Activated naive CD8-positive, alpha-beta T cell treated with anti-CD3 and anti-CD28 coated beads, Interleukin-2, amount 50 U/mL, for 16 hours (primary cell): Measurements from ENCODE around the gene SDHAF2.
"Not testable (repeated sequence)": the region's sequence is repeated elsewhere in the genome, so short reads cannot be mapped to it uniquely, and the experiment has no call there.

Experiments used
- DNase-seq: peaks from one replicate; pipeline ENCODE4 v3.0.0-alpha.2; 2020; ENCODE audit warnings: low read depth, low spot score

Gene SDHAF2

GRCh38 chr11:61429691-61430582 lies at the start of gene SDHAF2, which contains the start of gene CPSF7:
SDHAF2 (plus strand) TSS chr11:61430124; CDS start chr11:61430147, 23 bp downstream.
CPSF7 (minus strand) TSS chr11:61429975; CDS start chr11:61429235, 740 bp downstream.
- peak; percentile 97 for DNase-seq

DNA sequence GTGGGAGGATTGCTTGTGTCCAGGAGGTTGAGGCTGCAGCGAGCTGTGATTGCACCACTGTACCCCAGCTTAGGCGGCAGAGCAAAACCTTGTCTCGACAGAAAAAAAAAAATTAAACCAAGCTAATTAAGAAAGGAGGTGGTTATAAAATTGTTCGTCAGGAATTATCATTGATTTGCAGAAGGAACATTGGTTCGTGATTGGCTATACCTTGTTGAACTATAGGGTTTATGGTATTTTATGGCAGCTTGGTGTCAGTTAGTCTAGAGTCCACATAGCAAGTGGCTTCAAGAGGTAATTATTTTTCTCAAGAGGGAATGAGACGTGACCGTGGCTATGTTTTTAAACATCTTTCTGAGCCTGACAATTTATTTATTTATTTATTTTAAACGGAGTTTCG lies 49.0 kb upstream of the SDHAF2 start:
- no peak for DNase-seq

- DNase-seq = not testable (repeated sequence)
Observed at GRCh38 chr11:61383859-61384258, 46.1 kb upstream of the SDHAF2 start.

GRCh38 chr11:61384271-61385242 lies 45.4 kb upstream of the SDHAF2 start:
- DNase-seq = no peak

GRCh38 chr11:61390161-61390560 lies 39.8 kb upstream of the SDHAF2 start:
- DNase-seq = no peak

DNA sequence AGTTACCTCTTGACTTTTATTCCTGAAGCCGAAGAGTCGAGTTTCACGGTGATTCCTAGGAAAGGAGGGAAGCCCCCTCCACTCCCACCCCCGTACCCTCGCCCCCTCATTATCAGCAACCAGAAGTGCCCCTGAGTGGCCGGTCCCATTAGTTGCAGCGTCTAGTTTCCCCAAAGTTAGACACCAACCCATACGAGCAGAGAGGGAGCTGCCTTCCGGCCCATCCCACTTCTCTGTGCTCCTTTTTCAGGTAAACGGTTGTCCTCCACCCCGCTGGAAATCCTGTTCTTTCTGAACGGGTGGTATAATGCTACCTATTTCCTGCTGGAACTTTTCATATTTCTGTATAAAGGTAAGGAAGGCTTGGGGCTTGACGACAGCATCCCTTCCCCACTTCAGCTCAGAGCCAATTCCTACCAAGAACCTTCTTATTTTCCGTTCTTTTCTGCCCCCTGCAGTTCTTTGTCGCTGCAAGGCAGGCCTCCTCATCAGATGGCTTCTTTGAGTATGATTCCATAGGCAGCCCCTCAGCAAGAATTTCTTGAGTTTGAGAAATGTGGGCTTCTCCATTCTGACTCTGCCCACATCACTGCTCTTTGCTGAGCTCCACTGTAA lies 36.8 kb upstream of the SDHAF2 start:
- DNase-seq = no peak

- no peak for DNase-seq
Observed at GRCh38 chr11:61401173-61401572, 28.8 kb upstream of the SDHAF2 start.

- no peak for DNase-seq
Observed at GRCh38 chr11:61401573-61401972, 28.4 kb upstream of the SDHAF2 start.

GRCh38 chr11:61403658-61404057 lies 26.3 kb upstream of the SDHAF2 start:
- DNase-seq = no peak

DNA sequence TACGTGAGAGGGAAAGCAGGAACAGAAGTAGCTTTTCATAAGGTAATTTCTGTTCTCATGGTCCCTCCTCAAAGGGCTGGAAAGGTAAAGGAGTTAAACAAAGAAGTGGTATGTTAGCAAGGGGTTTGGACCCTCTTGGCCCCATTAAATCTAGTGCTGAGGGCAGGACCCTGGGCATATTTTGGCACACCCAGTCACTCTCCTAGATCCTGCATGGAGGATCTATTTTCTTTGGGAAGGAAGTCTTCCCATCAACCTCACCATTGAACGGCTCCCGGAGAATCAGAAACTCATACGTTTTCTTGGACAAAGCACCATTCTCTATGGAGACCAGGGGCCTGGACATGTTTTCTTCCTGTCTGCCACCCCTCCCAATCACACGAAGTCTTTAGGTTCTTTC lies 25.8 kb upstream of the SDHAF2 start:
- no peak for DNase-seq

DNA sequence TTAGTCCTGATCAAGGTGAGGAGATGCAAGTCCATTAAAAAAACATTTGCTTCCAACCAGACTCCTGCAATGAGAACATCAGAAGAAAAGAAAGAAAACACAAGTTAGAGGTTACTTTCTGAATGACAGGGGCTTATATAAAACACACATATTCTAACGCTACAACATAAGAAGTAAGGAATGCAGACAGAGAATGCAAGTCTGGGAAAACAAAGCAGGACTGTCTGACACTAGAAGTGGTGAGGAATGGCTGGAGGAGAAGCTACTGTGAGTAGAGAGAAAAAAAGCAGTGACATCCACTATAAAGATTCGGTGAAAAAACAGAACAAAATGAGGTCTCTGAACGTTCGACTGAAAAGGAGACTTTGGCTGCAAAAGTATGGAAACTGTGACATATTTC lies 25.3 kb upstream of the SDHAF2 start:
- no peak for DNase-seq

- no peak for DNase-seq
Observed at GRCh38 chr11:61406067-61406466, 23.9 kb upstream of the SDHAF2 start.

GRCh38 chr11:61406991-61407728 lies 22.8 kb upstream of the SDHAF2 start:
- DNase-seq = no peak

GRCh38 chr11:61411589-61411988 lies 18.3 kb upstream of the SDHAF2 start:
- no peak for DNase-seq

DNA sequence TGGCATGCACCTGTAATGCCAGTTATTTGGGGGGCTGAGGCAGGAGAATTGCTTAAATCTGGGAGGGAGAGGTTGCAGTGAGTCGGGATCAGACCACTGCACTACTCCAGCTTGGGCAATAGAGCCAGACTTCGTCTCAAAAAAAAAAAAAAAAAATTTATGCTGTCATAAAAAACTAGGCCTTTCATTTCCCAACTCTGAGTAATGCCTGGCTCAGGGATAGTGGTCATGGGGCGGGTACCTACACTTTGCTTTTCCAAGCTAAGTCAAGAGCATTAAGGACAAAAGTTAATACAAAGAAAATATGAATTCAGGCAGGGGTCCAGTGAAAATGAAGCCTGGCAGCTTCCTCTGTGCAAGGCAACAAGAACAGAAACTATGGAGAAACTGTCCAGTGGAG lies 16.4 kb upstream of the SDHAF2 start:
- no peak for DNase-seq

DNA sequence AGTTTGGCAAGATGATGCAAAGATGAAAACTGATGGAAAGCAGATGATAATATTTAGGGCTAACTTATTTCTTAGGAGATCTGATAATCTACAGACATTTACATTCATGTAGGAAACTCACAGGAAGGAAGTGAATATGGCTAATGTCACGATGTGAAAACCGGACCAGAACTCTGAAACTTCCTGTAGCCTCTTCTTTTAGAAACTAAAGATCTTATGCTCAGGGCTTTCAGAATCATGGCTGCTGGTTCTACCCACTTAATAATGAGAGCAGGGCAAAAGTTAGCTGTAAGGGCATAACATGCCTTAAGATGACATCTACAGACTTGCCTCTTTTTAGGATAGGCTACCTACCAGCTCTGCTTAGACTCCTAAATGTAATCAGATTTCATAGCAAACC lies 15.4 kb upstream of the SDHAF2 start:
- DNase-seq = no peak

DNA sequence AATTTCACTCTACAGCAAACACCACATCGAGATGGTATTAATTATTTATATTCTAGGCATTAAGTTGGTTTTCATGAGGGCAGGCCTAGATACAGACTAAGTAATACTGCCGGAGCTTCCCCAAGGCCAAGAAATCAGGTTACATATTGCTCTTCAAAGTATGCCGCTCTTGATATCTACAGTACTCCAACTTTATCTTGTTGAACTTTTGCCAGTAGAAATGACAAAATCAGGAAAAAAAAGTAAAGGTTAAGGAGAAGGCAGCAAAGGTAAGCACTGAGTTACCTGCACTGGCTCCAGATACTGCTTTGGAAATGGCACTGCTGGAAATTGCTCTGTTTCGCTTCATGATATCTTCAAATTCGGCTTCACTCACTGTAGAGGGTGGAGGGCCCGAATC lies 14.5 kb upstream of the SDHAF2 start:
- DNase-seq = no peak

GRCh38 chr11:61416941-61417340 lies 13.0 kb upstream of the SDHAF2 start:
- DNase-seq = no peak

GRCh38 chr11:61417670-61418069 lies 12.3 kb upstream of the SDHAF2 start:
- no peak for DNase-seq

GRCh38 chr11:61418136-61418535 lies 11.8 kb upstream of the SDHAF2 start:
- no peak for DNase-seq

DNA sequence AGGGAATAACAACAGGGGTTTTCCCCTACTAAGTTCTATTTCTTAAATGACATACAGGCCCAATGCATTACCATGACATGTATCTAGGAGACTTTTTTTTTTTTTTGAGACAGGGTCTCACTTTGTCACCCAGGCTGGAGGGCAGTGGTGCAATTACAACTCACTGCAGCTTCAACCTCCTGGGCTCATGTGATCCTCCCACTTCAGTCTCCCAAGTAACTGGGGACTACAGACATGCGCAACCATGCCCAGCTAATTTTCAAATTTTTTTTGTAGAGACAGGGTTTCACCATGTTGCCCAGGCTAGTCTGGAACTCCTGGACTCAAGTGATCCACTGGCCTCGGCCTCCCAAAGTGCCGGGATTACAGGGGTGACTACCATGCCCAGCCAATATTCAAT lies 7.7 kb upstream of the SDHAF2 start:
- DNase-seq = no peak
